GM19351 (cell line): Measurements from ENCODE around the gene ADAMTS16.

Experiments
- ATAC-seq: cut with Tn5 transposase; IDR thresholded peaks from one replicate; pipeline ENCODE4 v1.9.1; 2021; ENCODE audit warnings: mild to moderate bottlenecking, moderate library complexity; ENCODE audit not compliant: unreplicated experiment

The ADAMTS16 gene

DNA sequence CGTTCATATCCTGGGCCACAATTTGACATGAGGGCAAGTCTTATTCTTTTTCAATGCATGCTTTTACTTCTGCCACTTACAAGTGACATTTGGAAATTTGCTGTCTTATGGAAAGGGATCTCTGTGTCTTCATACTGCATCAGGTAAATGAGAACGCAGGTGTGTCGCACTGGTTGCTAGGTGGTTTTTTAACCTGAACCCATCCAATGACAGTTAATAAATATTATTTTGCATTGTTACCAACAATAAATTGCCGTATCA lies 1.1 kb downstream of the ADAMTS16 start:
- ATAC-seq = no peak

DNA sequence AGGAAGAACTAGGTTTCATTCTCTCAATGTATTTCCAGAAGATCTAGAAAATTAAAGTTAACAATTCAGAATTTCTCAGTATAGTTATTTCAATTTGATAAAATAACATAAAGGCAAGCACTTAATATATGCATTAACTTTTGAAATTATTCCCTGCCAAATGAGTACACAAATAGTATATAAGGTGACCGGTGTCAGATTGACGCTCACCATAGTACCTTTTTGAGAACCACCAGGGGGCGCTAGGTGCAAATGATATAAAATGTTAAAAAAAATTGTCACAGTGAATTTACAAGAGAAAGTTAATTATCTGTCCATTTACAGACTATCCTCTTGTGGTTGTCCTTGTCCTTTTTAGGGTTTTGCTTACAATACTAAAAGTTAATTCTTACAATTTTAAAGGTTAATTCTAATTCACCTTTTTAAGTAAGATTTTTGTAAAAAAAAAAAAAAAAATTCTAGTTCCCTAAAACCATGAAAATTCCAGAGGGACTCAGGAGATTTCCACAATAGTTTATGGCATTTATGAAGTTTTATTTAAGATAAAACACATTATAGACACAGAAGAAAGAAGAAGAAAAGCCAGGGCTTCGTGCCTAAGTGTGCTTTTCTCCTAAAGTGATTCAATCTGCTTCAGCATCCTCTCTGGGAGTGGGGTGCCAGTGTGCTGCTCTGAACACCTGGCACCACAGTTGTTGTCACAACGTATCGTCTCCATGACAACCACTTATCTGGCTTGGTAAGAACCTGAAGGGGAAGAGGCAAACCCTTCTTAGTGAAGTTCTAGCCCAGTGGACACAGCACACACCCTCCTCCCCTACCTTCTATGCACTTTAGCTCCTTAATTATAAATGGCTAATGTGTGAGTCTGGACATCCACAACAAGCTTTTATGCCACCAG lies 1.7 kb downstream of the ADAMTS16 start:
- peak; percentile 65 for ATAC-seq

DNA sequence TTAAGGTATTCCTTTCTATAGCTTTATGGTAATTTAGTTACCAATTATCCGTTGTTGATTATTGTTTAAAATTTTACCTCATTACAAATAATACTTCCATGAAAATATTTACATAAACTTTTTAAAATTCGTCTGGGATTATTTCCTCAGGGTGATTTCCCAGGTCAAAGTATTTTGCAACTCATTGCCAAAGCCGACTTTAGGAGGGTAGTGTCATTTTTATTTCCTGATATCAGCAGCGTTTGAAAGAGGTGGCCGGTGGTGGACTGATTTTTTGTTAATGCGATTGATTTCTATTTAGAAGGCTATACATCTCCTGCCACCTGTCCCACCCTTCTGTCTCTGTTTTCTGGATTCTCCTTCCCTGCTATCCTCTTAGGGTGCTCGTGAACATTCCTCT lies 4.3 kb downstream of the ADAMTS16 start:
- ATAC-seq = no peak

DNA sequence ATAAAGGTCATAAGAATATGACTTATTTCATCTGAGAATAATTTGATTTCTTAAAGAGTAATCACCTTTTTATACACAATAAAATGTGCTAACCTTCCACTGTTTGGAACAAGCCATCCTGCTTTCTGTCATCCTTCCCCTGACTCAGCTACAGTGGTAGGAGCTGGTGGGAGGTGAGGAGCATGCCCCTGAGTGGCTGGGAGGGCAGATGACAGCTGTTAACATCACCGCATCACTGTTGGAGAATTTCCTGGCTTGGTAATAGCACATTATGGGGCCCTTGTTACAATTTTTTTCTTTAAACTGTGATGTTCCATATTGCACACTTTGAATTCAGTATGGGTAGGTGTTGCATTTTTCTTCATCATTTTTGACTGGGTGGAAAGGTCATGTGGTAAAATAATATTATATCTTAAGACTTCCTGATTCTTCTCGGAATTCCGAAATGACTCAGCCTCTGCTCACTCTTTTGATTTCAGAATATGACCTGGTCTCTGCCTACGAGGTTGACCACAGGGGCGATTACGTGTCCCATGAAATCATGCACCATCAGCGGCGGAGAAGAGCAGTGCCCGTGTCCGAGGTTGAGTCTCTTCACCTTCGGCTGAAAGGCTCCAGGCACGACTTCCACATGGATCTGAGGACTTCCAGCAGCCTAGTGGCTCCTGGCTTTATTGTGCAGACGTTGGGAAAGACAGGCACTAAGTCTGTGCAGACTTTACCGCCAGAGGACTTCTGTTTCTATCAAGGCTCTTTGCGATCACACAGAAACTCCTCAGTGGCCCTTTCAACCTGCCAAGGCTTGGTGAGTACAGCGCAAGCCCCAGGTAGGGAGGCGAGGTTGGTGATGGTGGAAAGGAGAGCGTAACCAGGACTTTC lies 5.8 kb downstream of the ADAMTS16 start:
- ATAC-seq = no peak

DNA sequence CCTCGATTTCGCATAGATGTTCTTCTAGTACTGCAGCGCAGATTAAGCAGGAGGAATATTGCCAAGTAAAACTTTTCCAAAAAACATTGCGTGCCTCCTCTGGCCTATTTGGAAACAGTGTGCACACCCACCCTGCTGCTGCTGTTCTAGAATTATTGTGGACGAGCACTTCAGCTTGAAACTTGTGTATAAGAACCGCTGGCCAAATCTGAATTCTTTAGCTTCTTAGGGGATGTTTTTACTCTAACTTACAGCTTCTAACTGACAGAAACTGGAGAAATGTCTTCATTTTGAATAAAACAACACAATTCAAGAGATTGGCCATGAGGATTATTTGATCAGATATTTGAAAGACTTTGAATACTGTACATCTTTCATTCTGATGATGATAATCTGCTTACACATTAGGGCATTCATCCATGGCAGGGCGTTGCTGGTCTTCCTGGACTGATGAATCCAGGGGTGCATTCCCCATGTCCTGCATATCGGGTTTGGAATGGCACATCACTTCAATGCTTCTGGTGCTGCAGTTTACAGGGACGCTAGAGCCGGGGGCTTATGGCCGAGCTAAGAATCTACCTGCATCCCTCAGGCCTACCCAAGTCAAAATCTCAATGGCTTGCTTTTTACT lies 6.5 kb downstream of the ADAMTS16 start:
- no peak for ATAC-seq

DNA sequence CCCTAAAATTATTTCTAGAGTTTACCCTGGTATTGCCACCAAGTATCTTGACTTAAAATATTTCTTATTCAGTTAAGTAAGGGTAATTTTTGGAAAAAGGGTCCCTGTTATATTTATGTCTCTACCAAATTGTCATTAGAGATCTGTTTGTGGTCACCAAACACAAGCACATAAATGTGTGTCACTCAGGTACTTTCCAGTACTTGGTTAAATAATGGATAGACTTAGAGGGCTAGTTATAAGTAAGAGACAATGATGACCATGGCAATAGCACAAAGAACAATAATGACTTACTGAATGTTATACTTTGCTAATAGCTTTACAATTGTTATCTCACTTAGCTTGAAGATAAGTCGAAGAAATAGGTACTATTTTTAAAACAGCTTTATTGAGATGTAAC lies 9.0 kb downstream of the ADAMTS16 start:
- ATAC-seq = no peak

DNA sequence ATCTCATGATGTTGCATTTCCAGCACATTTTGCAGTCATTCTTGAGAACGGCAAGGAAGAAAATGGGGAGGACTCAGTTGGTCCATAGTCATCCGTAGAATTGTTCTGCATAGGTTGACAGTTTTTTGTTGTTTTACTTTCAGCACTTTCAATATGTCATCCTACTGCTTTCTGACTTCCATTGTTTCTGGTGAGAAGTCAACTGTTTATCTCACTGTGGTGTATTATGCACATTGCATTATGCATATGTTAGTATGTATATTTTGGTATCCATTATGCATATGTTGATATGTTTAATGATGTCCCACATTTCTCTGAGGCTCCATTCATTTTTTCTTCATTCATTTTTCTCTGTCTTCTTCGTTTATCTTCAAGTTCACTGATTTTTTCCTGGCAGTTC lies 10.5 kb downstream of the ADAMTS16 start:
- ATAC-seq = no peak

DNA sequence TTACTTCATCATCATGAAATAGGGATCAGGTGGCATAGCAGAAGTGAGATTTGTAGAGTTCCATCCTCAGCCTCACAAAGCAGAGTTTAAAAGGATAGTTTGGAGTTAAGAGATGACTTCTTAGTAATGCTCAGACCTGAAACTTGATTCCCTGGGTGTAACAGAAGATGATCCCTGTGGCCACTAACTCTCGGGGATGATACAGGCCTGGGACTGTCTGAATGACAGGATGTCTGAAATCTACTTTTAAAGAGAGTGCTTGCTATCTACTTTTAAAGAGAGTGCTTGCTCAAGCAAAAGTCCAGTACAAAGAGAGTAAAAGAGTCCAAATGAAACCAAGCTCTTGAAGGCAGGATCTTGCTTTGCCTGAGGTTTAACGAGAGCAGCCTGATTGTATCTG lies 14.6 kb downstream of the ADAMTS16 start:
- ATAC-seq = no peak

DNA sequence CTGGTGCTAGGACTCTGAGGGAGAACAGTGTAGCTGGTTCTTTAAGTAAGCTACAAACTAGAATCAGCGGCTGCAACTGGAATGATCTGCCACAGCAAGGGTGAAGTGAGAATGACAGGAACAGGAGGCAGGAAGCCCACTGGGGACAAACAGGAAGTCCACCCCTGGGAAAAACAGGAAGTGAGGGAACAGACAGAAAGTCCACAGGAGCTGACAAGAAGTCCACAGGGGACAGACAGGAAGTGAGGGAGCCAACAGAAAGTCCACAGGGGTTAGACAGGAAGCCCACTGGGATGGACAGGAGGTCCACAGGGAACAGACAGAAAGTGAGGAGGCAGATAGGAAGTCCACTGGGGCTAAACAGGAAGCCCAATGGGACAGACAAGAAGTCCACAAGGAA lies 15.5 kb downstream of the ADAMTS16 start:
- ATAC-seq = no peak

DNA sequence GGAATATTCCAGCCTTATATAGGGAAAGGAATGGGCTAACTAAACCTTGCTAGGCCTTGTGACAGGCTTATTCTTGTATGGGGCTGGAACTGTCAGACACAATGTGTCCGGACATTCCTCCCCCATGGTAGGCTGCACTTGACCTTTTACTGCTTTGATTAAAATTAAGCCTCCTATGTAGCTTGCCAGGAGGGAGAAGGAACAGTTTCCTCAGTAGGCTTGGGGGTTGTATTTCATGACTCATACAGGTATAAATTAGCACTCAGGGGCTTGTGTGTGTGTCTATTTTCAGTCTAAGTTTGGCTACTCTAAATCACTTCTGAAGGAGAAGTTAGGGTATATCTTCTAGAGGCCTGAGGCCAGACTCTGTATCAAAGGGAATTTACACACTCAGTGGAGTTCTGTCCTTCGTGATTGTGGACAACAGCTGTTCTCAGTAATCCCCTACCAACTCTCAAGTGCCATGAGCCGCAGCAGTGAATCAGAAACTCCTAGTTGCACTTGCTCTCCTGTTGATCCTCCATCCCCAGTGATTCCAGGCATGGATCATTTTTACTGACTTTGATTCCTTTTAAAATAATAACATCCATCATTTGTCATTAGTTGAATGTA lies 16.4 kb downstream of the ADAMTS16 start:
- no peak for ATAC-seq

DNA sequence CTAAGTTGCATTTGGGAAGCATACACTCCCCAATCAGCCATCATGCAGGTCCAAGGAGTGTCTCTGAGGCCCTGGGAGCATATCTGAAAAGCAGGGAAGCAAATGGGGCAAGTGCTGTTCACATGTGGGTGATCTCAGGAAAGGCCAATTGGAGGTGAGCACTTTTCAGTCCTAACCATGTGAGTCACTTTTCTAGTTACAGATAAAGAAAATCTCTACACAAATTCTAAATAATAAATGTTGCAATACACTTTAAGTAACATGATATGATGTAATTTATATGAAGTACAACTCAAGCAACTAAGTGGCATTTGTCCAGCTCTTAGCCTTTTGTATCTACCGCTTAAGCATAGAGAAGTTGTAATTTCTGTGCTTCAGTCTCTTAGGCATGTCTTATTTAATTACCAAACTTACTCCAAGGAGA lies 18.4 kb downstream of the ADAMTS16 start:
- no peak for ATAC-seq

DNA sequence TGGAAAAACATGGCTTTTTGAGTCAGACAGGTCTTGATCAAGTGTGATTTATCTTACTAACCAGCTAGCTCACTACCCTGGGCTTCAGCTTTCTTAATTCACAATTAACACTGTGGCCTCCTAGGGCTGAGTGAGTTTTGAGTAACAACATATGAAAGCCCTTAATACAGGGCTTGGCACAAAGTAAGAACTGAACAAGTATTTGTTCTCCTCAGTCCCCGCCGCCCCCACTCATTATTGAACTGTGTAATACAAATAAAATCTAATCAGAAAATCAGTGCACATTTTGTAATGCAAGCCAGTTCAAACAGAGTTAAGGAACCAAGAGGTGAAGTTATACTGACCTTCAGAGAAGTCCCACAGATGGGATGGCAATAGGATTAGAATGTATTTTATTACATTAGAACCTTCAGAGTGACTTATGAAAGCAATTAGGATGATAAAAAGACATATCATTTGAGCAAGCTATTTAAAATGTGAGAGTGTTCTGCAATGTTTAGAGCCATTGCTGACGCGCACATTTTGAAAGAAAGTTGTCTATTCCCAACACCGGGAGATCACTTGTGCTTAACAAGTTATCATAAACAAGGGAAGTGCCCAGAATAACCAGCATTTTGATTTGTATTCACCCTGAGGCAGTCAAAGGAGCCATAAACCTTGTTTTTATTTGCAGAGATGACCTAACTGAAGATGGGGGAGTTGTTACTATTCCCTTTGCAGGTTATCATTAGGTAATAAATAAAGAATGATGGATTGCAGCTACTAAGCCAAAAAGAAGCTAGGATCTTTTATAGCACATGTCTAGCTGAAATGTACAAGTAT lies 19.4 kb downstream of the ADAMTS16 start:
- ATAC-seq = no peak

DNA sequence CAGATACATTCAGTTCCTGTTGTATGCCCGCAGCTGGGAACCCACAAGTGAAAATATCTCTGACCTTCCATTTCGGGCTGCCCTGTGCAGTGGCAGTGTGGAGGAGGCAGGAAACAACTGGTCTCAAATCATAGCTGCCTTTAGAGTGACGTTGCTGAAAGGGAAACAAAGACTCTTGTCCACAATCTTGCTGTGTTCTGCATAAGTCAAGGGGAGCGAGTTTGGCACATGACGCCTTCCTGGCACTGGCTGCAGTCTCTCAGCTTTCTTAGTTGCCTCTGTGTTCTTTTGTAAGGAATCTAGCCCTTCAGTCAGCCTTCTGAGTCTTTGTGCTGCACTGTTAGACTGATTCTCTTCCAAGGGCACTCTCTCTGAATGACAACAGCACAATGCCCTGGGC lies 24.0 kb downstream of the ADAMTS16 start:
- ATAC-seq = no peak

DNA sequence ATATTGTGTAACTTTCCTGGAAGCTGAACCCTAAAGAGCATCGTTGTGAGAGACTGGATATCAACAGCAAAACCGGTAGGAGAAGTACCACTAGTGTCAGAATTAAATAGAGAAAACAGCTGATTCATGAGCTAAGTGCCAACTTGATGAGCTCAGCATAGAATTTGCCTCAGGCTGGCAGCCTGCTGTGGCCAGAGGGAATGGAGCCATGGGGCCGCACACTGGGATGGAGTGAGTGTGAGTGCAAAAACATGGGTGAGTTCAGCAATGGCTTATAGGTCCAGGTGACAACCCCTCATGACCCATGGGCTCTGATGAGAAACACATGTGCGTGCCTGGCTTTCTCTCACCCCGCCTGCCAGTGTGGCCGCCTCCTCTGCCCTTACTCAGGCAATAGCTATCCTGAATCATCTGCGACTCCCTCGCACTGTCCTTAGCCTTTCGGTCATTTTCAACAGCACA lies 25.4 kb downstream of the ADAMTS16 start:
- ATAC-seq = no peak

DNA sequence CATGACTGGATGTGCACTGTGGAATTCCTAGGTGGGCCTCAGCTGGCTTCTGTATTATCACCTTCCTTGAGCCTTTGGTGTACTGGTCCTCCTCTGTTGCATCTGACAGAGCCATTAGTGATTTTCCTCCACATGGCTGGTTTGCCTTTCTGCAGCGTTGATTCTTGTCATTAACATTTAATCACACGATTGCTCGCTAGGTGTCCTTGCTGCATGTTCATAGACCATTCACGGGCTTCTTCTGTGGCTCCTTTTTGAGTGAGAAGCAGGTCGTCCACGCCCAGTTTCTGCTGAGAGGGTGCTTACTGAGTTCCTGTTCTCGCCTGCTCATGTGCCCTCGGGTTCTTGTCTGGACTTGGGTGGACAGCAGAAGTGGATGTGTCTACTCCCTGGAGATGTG lies 29.3 kb downstream of the ADAMTS16 start:
- no peak for ATAC-seq

DNA sequence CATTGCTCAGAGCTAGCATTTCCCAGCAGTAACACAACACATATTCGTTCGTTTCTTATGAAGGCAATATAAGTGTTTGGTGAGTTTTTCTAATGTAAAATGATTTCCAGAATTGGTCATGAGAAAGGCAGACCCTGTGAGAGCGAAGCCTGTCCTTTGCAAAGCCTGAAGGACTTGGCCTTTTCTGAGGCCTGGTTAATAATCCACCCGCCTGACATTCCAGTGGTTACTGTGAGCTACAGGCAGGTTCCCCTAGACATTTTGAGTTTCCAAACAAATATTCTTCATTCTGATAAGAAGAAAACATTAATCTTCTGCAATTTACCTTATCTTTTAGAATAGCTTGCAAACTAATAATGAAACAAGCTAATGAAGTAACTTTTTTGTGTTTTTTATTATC lies 38.0 kb downstream of the ADAMTS16 start:
- no peak for ATAC-seq

DNA sequence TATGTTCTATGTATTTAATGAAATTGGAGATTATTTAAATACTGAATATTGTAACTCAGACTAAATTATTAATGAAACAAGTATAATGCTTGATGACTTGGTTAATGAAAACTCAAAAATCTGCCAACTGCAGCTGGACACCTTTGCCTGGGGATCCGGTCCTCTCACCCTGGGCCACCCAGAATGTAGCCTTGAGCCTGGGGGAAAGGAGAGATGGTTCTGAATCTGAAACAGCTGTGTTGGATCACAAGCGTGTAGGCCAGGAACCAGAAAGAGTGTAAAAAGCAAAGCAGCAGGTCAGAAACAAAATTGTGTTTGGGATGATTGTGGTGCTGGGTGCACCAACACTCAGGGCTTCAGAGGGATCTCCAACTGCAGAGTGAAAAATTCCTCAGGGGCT lies 38.5 kb downstream of the ADAMTS16 start:
- ATAC-seq = no peak

DNA sequence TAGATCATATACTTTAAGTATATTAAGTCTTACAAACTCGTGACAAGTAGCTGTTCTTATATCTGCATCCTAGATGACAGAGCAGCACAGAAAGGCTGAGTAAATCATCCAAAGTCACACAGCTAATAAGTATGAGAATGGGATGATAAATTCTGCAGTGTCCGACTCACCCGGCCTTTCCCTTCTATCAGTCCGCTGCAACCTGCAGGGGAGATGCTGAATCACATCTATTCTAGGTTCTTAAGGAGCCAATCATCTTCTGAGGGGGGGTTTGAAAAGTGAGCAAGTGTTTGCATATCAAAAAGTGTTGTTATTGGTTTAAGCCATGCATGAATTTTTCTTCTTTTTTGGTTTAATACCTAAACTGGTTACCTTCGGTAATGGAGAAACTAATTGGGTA lies 38.9 kb downstream of the ADAMTS16 start:
- ATAC-seq = no peak

DNA sequence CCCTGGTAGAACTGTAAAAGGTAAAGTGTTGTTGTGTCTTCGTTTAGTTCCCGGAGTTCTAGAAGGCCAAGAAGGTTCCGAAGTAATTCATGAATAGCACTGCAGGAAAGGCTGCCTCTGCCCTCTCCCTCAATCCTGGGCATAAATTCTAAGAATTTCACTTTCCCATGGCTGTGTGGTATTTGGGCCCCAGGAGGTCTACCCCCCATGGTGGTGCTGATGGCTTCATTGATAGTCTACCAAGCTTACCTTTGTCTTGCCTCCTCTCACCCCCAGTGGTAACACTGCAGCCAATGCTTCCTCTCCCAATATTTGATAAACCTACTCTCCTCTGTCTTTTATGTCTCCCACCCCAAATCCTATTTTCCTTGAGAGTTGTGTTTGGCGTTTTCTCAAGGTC lies 39.5 kb downstream of the ADAMTS16 start:
- no peak for ATAC-seq

DNA sequence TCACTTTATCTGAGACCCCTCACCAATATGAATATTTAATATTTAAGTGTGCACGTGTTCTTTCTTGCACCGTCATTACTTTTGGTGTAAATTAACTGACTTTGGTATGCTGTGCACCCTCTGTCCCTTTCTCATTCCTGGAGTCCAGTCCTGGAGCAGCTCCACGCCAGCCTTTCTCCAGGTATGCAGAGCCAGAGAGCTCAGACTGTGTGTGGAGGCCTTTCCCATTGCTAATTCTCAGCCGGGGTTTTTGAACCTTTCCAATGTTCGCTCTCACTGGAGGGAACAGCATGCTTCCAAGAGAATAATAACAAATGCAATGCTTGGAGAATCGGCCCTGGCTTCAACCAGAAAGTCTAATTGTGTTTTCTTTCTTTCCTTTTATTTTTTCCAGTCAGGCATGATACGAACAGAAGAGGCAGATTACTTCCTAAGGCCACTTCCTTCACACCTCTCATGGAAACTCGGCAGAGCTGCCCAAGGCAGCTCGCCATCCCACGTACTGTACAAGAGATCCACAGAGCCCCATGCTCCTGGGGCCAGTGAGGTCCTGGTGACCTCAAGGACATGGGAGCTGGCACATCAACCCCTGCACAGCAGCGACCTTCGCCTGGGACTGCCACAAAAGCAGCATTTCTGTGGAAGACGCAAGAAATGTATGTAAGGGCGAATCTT lies 41.7 kb downstream of the ADAMTS16 start:
- ATAC-seq = no peak
